ENCODE data around the gene USP30. TPM values are rescaled to one million over a fixed set of nuclear protein-coding genes. Genes with fewer than 3 reads are reported as not detected.

The USP30 gene
- total RNA-seq, 1 experiment from 2014 or later: 6.9 TPM

DNA sequence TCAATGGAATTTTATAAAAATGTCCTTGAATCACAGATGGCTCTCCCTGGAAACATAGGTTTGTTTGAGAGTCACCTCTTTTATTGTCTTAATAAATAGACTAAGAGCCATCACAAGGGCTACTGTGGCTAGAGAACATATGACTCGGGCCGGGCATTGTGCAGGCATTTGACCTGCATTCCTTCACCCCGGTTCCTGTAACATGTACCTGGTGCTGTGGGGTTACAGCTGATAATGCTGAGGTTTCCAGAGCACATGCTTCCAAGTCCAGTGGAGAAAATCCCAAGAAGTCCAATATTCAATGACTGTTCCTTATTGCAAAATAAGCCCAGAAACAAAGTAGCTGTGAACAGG is 63.0 kb downstream of the USP30 start (continued):
- no peak for TF ChIP-seq ZNF219 (CRISPR knock-in tag; IDR thresholded peaks at IDR 0.05; ENCODE audit: borderline replicate concordance)

DNA sequence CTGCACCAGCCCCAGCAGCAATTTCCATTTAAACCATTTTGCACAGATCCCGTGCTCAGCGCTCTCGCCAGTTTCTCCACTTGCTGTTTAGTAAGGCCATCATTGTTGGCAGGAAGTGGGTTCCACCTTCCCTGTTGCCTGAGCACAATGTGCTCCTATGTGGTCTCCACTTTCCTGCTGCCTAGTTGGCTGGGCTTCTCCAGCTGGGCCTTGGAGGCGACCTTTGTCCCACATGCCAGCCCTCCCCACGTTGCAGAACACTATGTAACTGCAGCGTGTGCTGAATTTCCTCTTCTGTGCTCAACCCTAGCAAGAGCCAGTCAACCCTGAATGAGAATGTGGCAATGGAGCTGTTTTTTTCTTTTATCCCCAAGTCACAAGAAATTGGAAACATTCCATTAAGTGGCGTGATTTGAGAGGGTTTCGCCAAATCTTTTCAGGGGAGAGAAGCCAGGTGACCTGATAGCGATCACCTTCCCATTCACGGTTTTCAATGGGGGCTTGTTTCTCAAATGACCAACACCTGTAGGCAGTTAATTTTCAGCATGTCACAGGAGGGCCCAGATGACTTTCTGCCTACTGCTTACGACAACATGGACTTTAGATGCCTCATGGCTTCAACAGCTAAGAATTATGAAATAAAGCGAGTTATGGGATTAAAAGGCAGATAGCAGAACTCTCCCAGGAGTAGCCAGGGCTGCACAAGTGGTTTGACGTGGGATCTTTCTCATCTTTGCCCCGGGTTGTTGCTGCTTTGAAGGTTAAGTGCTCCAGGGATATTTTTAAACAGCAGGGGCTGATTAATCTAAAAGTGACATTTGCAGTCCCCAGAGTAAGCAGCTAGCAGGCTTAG is 63.6 kb downstream of the USP30 start, which contains the start of gene ACACB:
Gene ACACB, plus strand, starts transcription at position 830 of the 853 bp plus-strand sequence. CDS start 22,819 bp downstream, outside the sequence.
- H3K4me3 Mint-ChIP-seq: no peak within 1 kb of the TSS
- DNase-seq (ENCODE audit: low spot score) (no peak), ATAC-seq (0 out of 2 replicates have a peak, but pooled peaks have one; percentile 6)
- no peaks in the 10 kb centered on the region for H3K36me3 Mint-ChIP-seq
- peaks cover 13% of the 10 kb centered on the region for H3K4me1 Mint-ChIP-seq
- ChIA-PET CTCF (interaction anchor here (0.8 to 1.0 kb wide), 3 partner anchors 18 to 278 kb away, joined by 3 read pairs; no protein-coding TSS in a partner anchor), POLR2A (interaction anchor here (0.7 kb wide), 1 partner anchor 10 kb away, joined by 7 read pairs; no protein-coding TSS in a partner anchor)
- no peaks in the 10 kb centered on the region; the same call in 1 of the 2 replicates for H3K9me3 Mint-ChIP-seq
- H3K27me3 Mint-ChIP-seq (ENCODE audit: low read depth): no peaks in the 10 kb centered on the region
- peak within 1 kb of the TSS; percentile 27; the same call in 1 of the 2 replicates for H3K27ac Mint-ChIP-seq
- no peak for TF ChIP-seq ZNF396 (CRISPR knock-in tag; IDR thresholded peaks at IDR 0.05; ENCODE audit: borderline replicate concordance)
- TF ChIP-seq, protein P1, sequence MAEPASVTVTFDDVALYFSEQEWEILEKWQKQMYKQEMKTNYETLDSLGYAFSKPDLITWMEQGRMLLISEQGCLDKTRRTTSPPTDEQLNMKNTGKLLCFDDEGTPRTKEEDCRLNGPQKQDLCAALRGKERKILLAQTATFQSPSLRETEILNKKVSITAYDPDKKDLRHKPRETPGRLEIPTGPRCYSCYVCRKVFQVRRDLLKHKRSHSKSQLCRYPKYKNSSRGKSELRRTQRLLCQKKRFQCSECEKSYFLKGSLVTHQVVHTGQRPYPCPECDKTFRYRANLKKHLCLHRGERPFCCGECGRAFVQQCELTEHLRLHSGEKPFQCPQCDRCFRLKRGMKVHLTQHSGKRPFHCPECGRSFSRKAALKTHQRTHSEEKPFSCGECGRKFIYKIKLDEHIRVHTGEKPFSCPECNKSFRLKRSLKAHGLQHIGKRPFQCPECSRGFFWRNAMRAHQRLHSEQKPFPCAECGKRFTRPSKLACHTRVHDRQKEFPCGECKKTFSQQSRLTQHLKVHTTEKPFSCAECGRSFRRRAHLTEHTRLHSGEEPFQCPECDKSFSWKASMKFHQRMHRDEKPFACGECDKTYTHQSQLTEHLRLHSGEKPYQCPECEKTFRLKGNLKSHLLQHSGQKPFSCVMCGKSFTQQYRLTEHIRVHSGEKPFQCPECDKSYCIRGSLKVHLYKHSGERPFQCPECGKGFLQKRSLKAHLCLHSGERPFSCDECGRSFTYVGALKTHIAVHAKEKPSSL (CRISPR knock-in tag; conservative IDR thresholded peaks at IDR 0.05): no peak
- TF ChIP-seq, protein P2, sequence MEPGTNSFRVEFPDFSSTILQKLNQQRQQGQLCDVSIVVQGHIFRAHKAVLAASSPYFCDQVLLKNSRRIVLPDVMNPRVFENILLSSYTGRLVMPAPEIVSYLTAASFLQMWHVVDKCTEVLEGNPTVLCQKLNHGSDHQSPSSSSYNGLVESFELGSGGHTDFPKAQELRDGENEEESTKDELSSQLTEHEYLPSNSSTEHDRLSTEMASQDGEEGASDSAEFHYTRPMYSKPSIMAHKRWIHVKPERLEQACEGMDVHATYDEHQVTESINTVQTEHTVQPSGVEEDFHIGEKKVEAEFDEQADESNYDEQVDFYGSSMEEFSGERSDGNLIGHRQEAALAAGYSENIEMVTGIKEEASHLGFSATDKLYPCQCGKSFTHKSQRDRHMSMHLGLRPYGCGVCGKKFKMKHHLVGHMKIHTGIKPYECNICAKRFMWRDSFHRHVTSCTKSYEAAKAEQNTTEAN (CRISPR knock-in tag; IDR thresholded peaks at IDR 0.05): no peak
- TF ChIP-seq, protein P3, sequence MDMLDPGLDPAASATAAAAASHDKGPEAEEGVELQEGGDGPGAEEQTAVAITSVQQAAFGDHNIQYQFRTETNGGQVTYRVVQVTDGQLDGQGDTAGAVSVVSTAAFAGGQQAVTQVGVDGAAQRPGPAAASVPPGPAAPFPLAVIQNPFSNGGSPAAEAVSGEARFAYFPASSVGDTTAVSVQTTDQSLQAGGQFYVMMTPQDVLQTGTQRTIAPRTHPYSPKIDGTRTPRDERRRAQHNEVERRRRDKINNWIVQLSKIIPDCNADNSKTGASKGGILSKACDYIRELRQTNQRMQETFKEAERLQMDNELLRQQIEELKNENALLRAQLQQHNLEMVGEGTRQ (CRISPR knock-in tag; IDR thresholded peaks at IDR 0.05): no peak
- TF ChIP-seq, protein P4, sequence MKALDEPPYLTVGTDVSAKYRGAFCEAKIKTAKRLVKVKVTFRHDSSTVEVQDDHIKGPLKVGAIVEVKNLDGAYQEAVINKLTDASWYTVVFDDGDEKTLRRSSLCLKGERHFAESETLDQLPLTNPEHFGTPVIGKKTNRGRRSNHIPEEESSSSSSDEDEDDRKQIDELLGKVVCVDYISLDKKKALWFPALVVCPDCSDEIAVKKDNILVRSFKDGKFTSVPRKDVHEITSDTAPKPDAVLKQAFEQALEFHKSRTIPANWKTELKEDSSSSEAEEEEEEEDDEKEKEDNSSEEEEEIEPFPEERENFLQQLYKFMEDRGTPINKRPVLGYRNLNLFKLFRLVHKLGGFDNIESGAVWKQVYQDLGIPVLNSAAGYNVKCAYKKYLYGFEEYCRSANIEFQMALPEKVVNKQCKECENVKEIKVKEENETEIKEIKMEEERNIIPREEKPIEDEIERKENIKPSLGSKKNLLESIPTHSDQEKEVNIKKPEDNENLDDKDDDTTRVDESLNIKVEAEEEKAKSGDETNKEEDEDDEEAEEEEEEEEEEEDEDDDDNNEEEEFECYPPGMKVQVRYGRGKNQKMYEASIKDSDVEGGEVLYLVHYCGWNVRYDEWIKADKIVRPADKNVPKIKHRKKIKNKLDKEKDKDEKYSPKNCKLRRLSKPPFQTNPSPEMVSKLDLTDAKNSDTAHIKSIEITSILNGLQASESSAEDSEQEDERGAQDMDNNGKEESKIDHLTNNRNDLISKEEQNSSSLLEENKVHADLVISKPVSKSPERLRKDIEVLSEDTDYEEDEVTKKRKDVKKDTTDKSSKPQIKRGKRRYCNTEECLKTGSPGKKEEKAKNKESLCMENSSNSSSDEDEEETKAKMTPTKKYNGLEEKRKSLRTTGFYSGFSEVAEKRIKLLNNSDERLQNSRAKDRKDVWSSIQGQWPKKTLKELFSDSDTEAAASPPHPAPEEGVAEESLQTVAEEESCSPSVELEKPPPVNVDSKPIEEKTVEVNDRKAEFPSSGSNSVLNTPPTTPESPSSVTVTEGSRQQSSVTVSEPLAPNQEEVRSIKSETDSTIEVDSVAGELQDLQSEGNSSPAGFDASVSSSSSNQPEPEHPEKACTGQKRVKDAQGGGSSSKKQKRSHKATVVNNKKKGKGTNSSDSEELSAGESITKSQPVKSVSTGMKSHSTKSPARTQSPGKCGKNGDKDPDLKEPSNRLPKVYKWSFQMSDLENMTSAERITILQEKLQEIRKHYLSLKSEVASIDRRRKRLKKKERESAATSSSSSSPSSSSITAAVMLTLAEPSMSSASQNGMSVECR (CRISPR knock-in tag; IDR thresholded peaks at IDR 0.05; ENCODE audit: borderline replicate concordance): no peak
- TF ChIP-seq ZNF416 (CRISPR knock-in tag; IDR thresholded peaks at IDR 0.05): no peak
- no peak for TF ChIP-seq TP53 (CRISPR knock-in tag; IDR thresholded peaks at IDR 0.05)
- TF ChIP-seq, protein P5, sequence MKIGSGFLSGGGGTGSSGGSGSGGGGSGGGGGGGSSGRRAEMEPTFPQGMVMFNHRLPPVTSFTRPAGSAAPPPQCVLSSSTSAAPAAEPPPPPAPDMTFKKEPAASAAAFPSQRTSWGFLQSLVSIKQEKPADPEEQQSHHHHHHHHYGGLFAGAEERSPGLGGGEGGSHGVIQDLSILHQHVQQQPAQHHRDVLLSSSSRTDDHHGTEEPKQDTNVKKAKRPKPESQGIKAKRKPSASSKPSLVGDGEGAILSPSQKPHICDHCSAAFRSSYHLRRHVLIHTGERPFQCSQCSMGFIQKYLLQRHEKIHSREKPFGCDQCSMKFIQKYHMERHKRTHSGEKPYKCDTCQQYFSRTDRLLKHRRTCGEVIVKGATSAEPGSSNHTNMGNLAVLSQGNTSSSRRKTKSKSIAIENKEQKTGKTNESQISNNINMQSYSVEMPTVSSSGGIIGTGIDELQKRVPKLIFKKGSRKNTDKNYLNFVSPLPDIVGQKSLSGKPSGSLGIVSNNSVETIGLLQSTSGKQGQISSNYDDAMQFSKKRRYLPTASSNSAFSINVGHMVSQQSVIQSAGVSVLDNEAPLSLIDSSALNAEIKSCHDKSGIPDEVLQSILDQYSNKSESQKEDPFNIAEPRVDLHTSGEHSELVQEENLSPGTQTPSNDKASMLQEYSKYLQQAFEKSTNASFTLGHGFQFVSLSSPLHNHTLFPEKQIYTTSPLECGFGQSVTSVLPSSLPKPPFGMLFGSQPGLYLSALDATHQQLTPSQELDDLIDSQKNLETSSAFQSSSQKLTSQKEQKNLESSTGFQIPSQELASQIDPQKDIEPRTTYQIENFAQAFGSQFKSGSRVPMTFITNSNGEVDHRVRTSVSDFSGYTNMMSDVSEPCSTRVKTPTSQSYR (CRISPR knock-in tag; IDR thresholded peaks at IDR 0.05): no peak

All from WTC11 (cell line).